Testis (tissue), 3 donors: ENCODE measurements around the gene DIABLO. TPM values are rescaled to one million over a fixed set of nuclear protein-coding genes. Genes with fewer than 3 reads are reported as not detected.

Source experiments
- DNase-seq: peaks from one replicate; pipeline ENCODE4 v3.0.0-alpha.2; 2019
- H3K27ac ChIP-seq, 2 donors: fragments of 200-600 bp; sonication (generic); one replicate each; pipeline ENCODE4 v1.5.1; 2019
- H3K27me3 ChIP-seq: fragments of 200-600 bp; sonication (generic); one replicate; pipeline ENCODE4 v1.5.1; 2019
- H3K36me3 ChIP-seq: fragments of 200-600 bp; sonication (generic); one replicate; pipeline ENCODE4 v1.5.1; 2017; ENCODE audit warnings: low read depth; ENCODE audit errors: missing control alignments
- H3K4me1 ChIP-seq: fragments of 200-600 bp; sonication (generic); one replicate; pipeline ENCODE4 v1.5.1; 2019
- H3K4me3 ChIP-seq, 2 donors: fragments of 200-600 bp; sonication (generic); one replicate each; pipeline ENCODE4 v1.5.1; 2017 to 2019
- H3K9me3 ChIP-seq: fragments of 200-600 bp; sonication (generic); one replicate; pipeline ENCODE4 v1.5.1; 2017
- POLR2A ChIP-seq: fragments of 450-650 bp; IDR thresholded peaks from one replicate; pipeline ENCODE4 v1.6.1; 2017; ENCODE audit warnings: antibody characterized with exemption, mild to moderate bottlenecking, moderate library complexity
- WGBS, 2 donors: methylation state at CpG; one replicate each; pipeline ENCODE4 v1.1.5; 2018; 5-methylcytosine and 5-hydroxymethylcytosine counted together
- intact Hi-C: fragments of 100-400 bp; cut with DNase I; formaldehyde crosslinking; loops from one replicate; pipeline ENCODE4 v1.15.1; 2023; ENCODE audit warnings: low total_unique reads
- polyA plus RNA-seq: library from polyadenylated mRNA; stranded (reverse); fragments of 350-450 nt; fragmentation: Illumina TruSeq; extraction: RNeasy Lipid Tissue Mini Kit (QIAGEN cat#74804); gene quantifications from one replicate; pipeline ENCODE4 v1.2.3, GENCODE V29; 2014; ENCODE audit warnings: low read depth, low replicate concordance; ENCODE audit not compliant: insufficient read depth
- total RNA-seq, 2 donors: library from RNA; depleted of rRNA; stranded (reverse); fragments of >200 nt; gene quantifications; one replicate each; pipeline ENCODE4 v1.2.3, GENCODE V29; 2016
- TF ChIP-seq, protein P1 (sequence below), 3 experiments: fragments of 450-650 bp in 2 of 3; fragments of 200-600 bp in 1 of 3; sonication (generic) in 1 of 3; IDR thresholded peaks; one replicate each; pipeline ENCODE4 v1.5.1; 2016 to 2019; ENCODE audit warnings: antibody characterized with exemption in 3 of 3, mild to moderate bottlenecking in 2 of 3, moderate library complexity in 1 of 3

Gene DIABLO
- total and polyA plus RNA-seq, 3 donors from 2014 or later: 138 to 204 (median 203) TPM

- Histone ChIP-seq H3K4me3 (no peak overlapping the region), H3K4me1 (no peaks in the 10 kb centered on the region), H3K27ac (no peak overlapping the region), H3K36me3 (no peaks in the 10 kb centered on the region), H3K9me3 (no peaks in the 10 kb centered on the region), H3K27me3 (no peaks in the 10 kb centered on the region)
- no peak for DNase-seq
- intact Hi-C loops: no loop called here
- WGBS, 2 donors: 85 to 92% methylated on average over 5 of the region's 5 CpGs
- no peak for TF ChIP-seq POLR2A
- TF ChIP-seq, protein P1, sequence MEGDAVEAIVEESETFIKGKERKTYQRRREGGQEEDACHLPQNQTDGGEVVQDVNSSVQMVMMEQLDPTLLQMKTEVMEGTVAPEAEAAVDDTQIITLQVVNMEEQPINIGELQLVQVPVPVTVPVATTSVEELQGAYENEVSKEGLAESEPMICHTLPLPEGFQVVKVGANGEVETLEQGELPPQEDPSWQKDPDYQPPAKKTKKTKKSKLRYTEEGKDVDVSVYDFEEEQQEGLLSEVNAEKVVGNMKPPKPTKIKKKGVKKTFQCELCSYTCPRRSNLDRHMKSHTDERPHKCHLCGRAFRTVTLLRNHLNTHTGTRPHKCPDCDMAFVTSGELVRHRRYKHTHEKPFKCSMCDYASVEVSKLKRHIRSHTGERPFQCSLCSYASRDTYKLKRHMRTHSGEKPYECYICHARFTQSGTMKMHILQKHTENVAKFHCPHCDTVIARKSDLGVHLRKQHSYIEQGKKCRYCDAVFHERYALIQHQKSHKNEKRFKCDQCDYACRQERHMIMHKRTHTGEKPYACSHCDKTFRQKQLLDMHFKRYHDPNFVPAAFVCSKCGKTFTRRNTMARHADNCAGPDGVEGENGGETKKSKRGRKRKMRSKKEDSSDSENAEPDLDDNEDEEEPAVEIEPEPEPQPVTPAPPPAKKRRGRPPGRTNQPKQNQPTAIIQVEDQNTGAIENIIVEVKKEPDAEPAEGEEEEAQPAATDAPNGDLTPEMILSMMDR (IDR thresholded peaks at IDR 0.05): no peak
Observed at GRCh38 chr12:122171399-122171798, 54.5 kb downstream of the DIABLO start.

- Histone ChIP-seq H3K36me3 (no peaks in the 10 kb centered on the region), H3K27me3 (no peaks in the 10 kb centered on the region), H3K27ac (no peak overlapping the region), H3K9me3 (no peaks in the 10 kb centered on the region), H3K4me3 (no peak overlapping the region), H3K4me1 (no peaks in the 10 kb centered on the region)
- TF ChIP-seq, protein P1 (IDR thresholded peaks at IDR 0.05): no peak
- TF ChIP-seq POLR2A: no peak
- intact Hi-C loops: no loop called here
- WGBS, 2 donors: 90 to 91% methylated on average over 3 of the region's 3 CpGs
- DNase-seq: no peak
Observed at GRCh38 chr12:122168492-122168891, 57.4 kb downstream of the DIABLO start.

DNA sequence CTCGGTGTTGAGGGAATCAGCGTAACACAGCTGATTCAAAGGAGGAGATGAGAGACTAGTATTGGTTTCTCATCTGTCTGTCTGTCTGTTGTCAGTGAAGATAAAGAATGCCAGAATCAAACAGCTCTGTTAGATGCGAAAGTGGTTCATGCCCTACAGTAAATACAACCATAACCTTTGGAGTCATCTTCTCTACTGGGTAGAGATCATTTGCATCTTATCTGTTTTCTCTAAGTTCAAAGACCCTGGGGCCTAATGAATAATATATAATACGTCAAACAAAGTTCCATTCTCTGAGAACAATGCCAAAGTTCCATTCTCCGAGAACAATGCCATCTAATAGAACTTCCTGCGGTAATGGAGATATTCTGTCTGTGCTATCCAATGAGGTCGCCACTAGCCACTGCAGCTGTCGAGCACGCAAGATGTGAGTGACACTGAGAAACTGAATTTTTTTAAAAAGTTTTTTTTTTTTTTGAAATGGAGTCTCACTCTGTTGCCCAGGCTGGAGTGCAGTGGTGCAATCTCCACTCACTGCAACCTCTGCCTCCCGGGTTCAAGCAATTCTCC, 58.4 kb downstream of the DIABLO start:
- H3K4me1 ChIP-seq: no peaks in the 10 kb centered on the region
- H3K27ac ChIP-seq: no peak overlapping the region
- TF ChIP-seq, protein P1 (IDR thresholded peaks at IDR 0.05): no peak
- TF ChIP-seq POLR2A: no peak
- H3K27me3 ChIP-seq: no peaks in the 10 kb centered on the region
- no peak for DNase-seq
- H3K4me3 ChIP-seq: no peak overlapping the region
- no peaks in the 10 kb centered on the region for H3K9me3 ChIP-seq
- no peaks in the 10 kb centered on the region for H3K36me3 ChIP-seq
- 91 to 94% methylated on average over 10 of the region's 10 CpGs for WGBS, 2 donors
- intact Hi-C loops: no loop called here

DNA sequence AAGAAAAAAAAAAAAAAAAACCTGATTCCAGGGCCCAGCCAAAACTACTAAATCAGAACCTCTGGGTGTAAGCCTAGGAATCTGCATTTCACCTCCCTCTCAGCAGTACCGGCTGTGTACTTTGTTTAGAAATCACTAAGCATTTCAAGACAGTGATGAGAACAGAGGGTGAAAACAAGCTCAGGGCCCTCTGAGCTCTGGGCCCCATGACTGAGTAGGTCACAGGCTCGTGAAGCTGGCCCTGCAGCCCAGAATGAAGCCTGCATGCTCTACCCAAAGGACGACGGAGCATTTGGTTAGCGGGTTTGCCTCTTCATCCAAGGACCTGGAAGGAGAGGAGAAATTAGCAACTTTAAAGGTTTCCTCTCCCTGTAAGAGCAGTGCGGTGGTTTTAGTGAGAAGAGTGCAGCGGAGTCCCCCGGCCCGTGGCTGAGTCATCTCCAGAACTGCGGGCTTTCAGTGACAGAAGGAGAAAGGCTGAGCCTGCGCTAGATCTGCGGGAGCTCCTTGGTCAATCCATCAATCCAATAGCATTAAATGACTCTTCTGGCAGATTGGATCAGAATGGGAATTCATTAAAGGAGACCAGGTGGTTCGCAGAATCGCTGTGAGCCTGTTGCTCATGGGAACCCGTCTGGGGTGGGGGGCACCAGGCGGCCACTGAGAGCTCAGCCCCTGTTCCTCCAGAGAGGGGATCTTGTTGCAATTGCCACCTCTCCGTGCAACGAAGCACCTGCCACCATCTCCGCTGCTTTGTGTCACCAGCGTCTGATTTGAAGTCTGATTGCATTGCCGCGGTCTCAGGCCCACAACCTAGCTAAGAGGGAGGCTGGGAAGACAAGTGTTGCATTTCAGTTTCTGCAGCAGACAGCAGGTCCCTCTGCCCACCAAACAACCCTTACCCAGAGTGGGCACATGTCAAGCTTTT, 59.2 kb downstream of the DIABLO start:
- no peaks in the 10 kb centered on the region for H3K4me1 ChIP-seq
- no peak overlapping the region for H3K27ac ChIP-seq
- no peaks in the 10 kb centered on the region for H3K9me3 ChIP-seq
- no peaks in the 10 kb centered on the region for H3K36me3 ChIP-seq
- WGBS, 2 donors: 84% methylated on average over 22 of the region's 22 CpGs
- no peaks in the 10 kb centered on the region for H3K27me3 ChIP-seq
- TF ChIP-seq, protein P1 (IDR thresholded peaks at IDR 0.05): no peak
- no peak for TF ChIP-seq POLR2A
- intact Hi-C loops: no loop called here
- H3K4me3 ChIP-seq: no peak overlapping the region
- no peak for DNase-seq
